ELR (cell line): ENCODE results near the gene FADS3.

Experiments
- DNase-seq: peaks from one replicate; pipeline ENCODE4 v3.0.0-alpha.2; 2015; ENCODE audit warnings: low read depth

Gene FADS3

GRCh38 chr11:61891331-61892084, at the start of gene FADS3:
Gene FADS3, minus strand, starts transcription at chr11:61891545. Its CDS starts 164 bp downstream, at chr11:61891381.
- peak; percentile 82 for DNase-seq

- no peak for DNase-seq
These were observed 49.1 kb upstream of the FADS3 start for GRCh38 chr11:61940466-61940865.

GRCh38 chr11:61935861-61936260, 44.5 kb upstream of the FADS3 start:
- DNase-seq: no peak

- DNase-seq: no peak
These were observed 39.6 kb upstream of the FADS3 start for GRCh38 chr11:61930933-61931332.

- no peak for DNase-seq
These were observed 37.3 kb upstream of the FADS3 start for GRCh38 chr11:61928606-61929005.

GRCh38 chr11:61927501-61927900, 36.2 kb upstream of the FADS3 start:
- peak; percentile 5 for DNase-seq

GRCh38 chr11:61926235-61926634, 34.9 kb upstream of the FADS3 start:
- DNase-seq: no peak

- no peak for DNase-seq
These were observed 34.4 kb upstream of the FADS3 start for GRCh38 chr11:61925736-61926135.

GRCh38 chr11:61924064-61924455, 32.7 kb upstream of the FADS3 start:
- no peak for DNase-seq

- DNase-seq: no peak
These were observed 32.1 kb upstream of the FADS3 start for GRCh38 chr11:61923166-61924063.

- DNase-seq: no peak
These were observed 31.2 kb upstream of the FADS3 start for GRCh38 chr11:61922539-61922938.

- DNase-seq: no peak
These were observed 30.1 kb upstream of the FADS3 start for GRCh38 chr11:61921446-61921845.

- no peak for DNase-seq
These were observed 28.6 kb upstream of the FADS3 start for GRCh38 chr11:61919705-61920631.

- DNase-seq: no peak
These were observed 27.8 kb upstream of the FADS3 start for GRCh38 chr11:61918938-61919704.

GRCh38 chr11:61918251-61918937, 27.0 kb upstream of the FADS3 start:
- no peak for DNase-seq

GRCh38 chr11:61917334-61918109, 26.2 kb upstream of the FADS3 start, which contains the start of gene RAB3IL1:
Gene RAB3IL1, minus strand, starts transcription at chr11:61917566. Its CDS starts 199 bp downstream, at chr11:61917367.
- peak; percentile 42 for DNase-seq

- DNase-seq: no peak
These were observed 25.5 kb upstream of the FADS3 start for GRCh38 chr11:61916737-61917333.

- DNase-seq: no peak
These were observed 23.3 kb upstream of the FADS3 start for GRCh38 chr11:61914471-61915171.
